WTC11 (cell line): ENCODE results near the gene CD28.

Experiments used
- ATF2 ChIP-seq: sonication (generic); formaldehyde crosslinking; IDR thresholded peaks from 2 replicates; pipeline ENCODE4 v1.8.1; 2022; ENCODE audit warnings: low read depth, missing genetic modification reagents, borderline replicate concordance
- ATF3 ChIP-seq: sonication (generic); formaldehyde crosslinking; conservative IDR thresholded peaks from 2 replicates; pipeline ENCODE4 v1.8.1; 2022; ENCODE audit warnings: mild to moderate bottlenecking, missing genetic modification reagents
- CREB1 ChIP-seq: sonication (generic); formaldehyde crosslinking; IDR thresholded peaks from 2 replicates; pipeline ENCODE4 v1.8.0; 2023; ENCODE audit warnings: mild to moderate bottlenecking, missing genetic modification reagents
- CTCF ChIP-seq: fragments of 200-600 bp; IDR thresholded peaks from 2 replicates; pipeline ENCODE4 v1.8.0; 2022; ENCODE audit warnings: antibody characterized with exemption
- ETV6 ChIP-seq: sonication (generic); formaldehyde crosslinking; IDR thresholded peaks from 2 replicates; pipeline ENCODE4 v1.8.1; 2022; ENCODE audit warnings: mild to moderate bottlenecking, missing genetic modification reagents
- FOXP1 ChIP-seq: sonication (generic); formaldehyde crosslinking; IDR thresholded peaks from 2 replicates; pipeline ENCODE4 v1.8.0; 2022; ENCODE audit warnings: missing genetic modification reagents, mild to moderate bottlenecking, moderate library complexity, borderline replicate concordance
- IRF1 ChIP-seq: sonication (generic); formaldehyde crosslinking; IDR thresholded peaks from 2 replicates; pipeline ENCODE4 v1.8.0; 2023; ENCODE audit warnings: missing genetic modification reagents
- IRF2 ChIP-seq: sonication (generic); formaldehyde crosslinking; IDR thresholded peaks from 2 replicates; pipeline ENCODE4 v1.8.0; 2022; ENCODE audit warnings: low read depth, missing genetic modification reagents, borderline replicate concordance
- JUN ChIP-seq: sonication (generic); formaldehyde crosslinking; IDR thresholded peaks from 2 replicates; pipeline ENCODE4 v1.8.0; 2023; ENCODE audit warnings: mild to moderate bottlenecking, missing genetic modification reagents
- NR3C1 ChIP-seq: sonication (generic); formaldehyde crosslinking; conservative IDR thresholded peaks from 2 replicates; pipeline ENCODE4 v1.8.1; 2023; ENCODE audit warnings: low read depth, mild to moderate bottlenecking, missing genetic modification reagents
- TEAD1 ChIP-seq: sonication (generic); formaldehyde crosslinking; IDR thresholded peaks from 2 replicates; pipeline ENCODE4 v1.8.0; 2022; ENCODE audit warnings: mild to moderate bottlenecking, missing genetic modification reagents
- ZBTB21 ChIP-seq: sonication (generic); formaldehyde crosslinking; IDR thresholded peaks from 2 replicates; pipeline ENCODE4 v1.8.1; 2023; ENCODE audit warnings: mild to moderate bottlenecking, missing genetic modification reagents, borderline replicate concordance
- ZNF281 ChIP-seq: sonication (generic); formaldehyde crosslinking; IDR thresholded peaks from 2 replicates; pipeline ENCODE4 v1.8.0; 2023; ENCODE audit warnings: mild to moderate bottlenecking, missing genetic modification reagents
- ZNF532 ChIP-seq: fragments of 250-450 bp; sonication (Bioruptor Pico); IDR thresholded peaks from 2 replicates; pipeline ENCODE4 v1.9.0; 2021; ENCODE audit warnings: mild to moderate bottlenecking, borderline replicate concordance

GRCh38 chr2:203693242-203693879, 13.1 kb upstream of the CD28 start:
- no peak for TF ChIP-seq CTCF
- no peak for TF ChIP-seq ETV6 (CRISPR knock-in tag)
- TF ChIP-seq NR3C1 (CRISPR knock-in tag): no peak
- TF ChIP-seq JUN (CRISPR knock-in tag): no peak
- no peak for TF ChIP-seq ATF2
- no peak for TF ChIP-seq TEAD1 (CRISPR knock-in tag)
- no peak for TF ChIP-seq ZBTB21 (CRISPR knock-in tag)
- TF ChIP-seq ZNF532 (CRISPR knock-in tag): no peak
- no peak for TF ChIP-seq ZNF281 (CRISPR knock-in tag)
- no peak for TF ChIP-seq IRF2 (CRISPR knock-in tag)
- TF ChIP-seq ATF3 (CRISPR knock-in tag): no peak
- no peak for TF ChIP-seq IRF1 (CRISPR knock-in tag)
- no peak for TF ChIP-seq CREB1
- TF ChIP-seq FOXP1: no peak
